ENCODE data around the gene KIF1A.

KIF1A gene

GRCh38 chr2:240796543-240797499 lies 23.2 kb downstream of the KIF1A start:
- Histone ChIP-seq H2AFZ (ENCODE audit: low read depth, low read length) (no peak overlapping the region), H3K4me3 (ENCODE audit: low read length) (no peak overlapping the region), H3K9me3 (ENCODE audit: low read length) (peaks cover 3% of the 10 kb centered on the region), H3K27me3 (ENCODE audit: insufficient read depth, low read length) (no peaks in the 10 kb centered on the region), H3K4me1 (ENCODE audit: insufficient read depth, low read length) (peaks cover 18% of the 10 kb centered on the region), H3K36me3 (ENCODE audit: insufficient read depth, low read length) (peaks cover 40% of the 10 kb centered on the region)

- H3K9me3 ChIP-seq (ENCODE audit: low read length), result no peaks in the 10 kb centered on the region
- H3K4me1 ChIP-seq (ENCODE audit: insufficient read depth, low read length), result peaks cover 21% of the 10 kb centered on the region
- no peak overlapping the region for H3K4me3 ChIP-seq (ENCODE audit: low read length)
- peaks cover 41% of the 10 kb centered on the region for H3K36me3 ChIP-seq (ENCODE audit: insufficient read depth, low read length)
- H2AFZ ChIP-seq (ENCODE audit: low read depth, low read length), result no peak overlapping the region
- H3K27me3 ChIP-seq (ENCODE audit: insufficient read depth, low read length), result no peaks in the 10 kb centered on the region
Measured at GRCh38 chr2:240795916-240796510, 24.0 kb downstream of the KIF1A start.

GRCh38 chr2:240795454-240795853 lies 24.6 kb downstream of the KIF1A start:
- Histone ChIP-seq H3K9me3 (ENCODE audit: low read length) (no peaks in the 10 kb centered on the region), H2AFZ (ENCODE audit: low read depth, low read length) (no peak overlapping the region), H3K4me3 (ENCODE audit: low read length) (no peak overlapping the region), H3K27me3 (ENCODE audit: insufficient read depth, low read length) (no peaks in the 10 kb centered on the region), H3K4me1 (ENCODE audit: insufficient read depth, low read length) (peaks cover 21% of the 10 kb centered on the region), H3K36me3 (ENCODE audit: insufficient read depth, low read length) (peaks cover 42% of the 10 kb centered on the region)

GRCh38 chr2:240794178-240794721 lies 25.8 kb downstream of the KIF1A start:
- Histone ChIP-seq H3K36me3 (ENCODE audit: insufficient read depth, low read length) (peaks cover 44% of the 10 kb centered on the region), H3K4me1 (ENCODE audit: insufficient read depth, low read length) (peaks cover 21% of the 10 kb centered on the region), H3K9me3 (ENCODE audit: low read length) (no peaks in the 10 kb centered on the region), H2AFZ (ENCODE audit: low read depth, low read length) (no peak overlapping the region), H3K27me3 (ENCODE audit: insufficient read depth, low read length) (no peaks in the 10 kb centered on the region), H3K4me3 (ENCODE audit: low read length) (no peak overlapping the region)

- peaks cover 49% of the 10 kb centered on the region for H3K36me3 ChIP-seq (ENCODE audit: insufficient read depth, low read length)
- H3K9me3 ChIP-seq (ENCODE audit: low read length), result no peaks in the 10 kb centered on the region
- H3K4me3 ChIP-seq (ENCODE audit: low read length), result no peak overlapping the region
- H2AFZ ChIP-seq (ENCODE audit: low read depth, low read length), result no peak overlapping the region
- no peaks in the 10 kb centered on the region for H3K27me3 ChIP-seq (ENCODE audit: insufficient read depth, low read length)
- peaks cover 21% of the 10 kb centered on the region for H3K4me1 ChIP-seq (ENCODE audit: insufficient read depth, low read length)
Measured at GRCh38 chr2:240793313-240794177, 26.5 kb downstream of the KIF1A start.

GRCh38 chr2:240792629-240793312 lies 27.2 kb downstream of the KIF1A start:
- H3K9me3 ChIP-seq (ENCODE audit: low read length), result no peaks in the 10 kb centered on the region
- no peaks in the 10 kb centered on the region for H3K27me3 ChIP-seq (ENCODE audit: insufficient read depth, low read length)
- no peak overlapping the region for H3K4me3 ChIP-seq (ENCODE audit: low read length)
- H3K36me3 ChIP-seq (ENCODE audit: insufficient read depth, low read length), result peaks cover 49% of the 10 kb centered on the region
- H2AFZ ChIP-seq (ENCODE audit: low read depth, low read length), result no peak overlapping the region
- H3K4me1 ChIP-seq (ENCODE audit: insufficient read depth, low read length), result peaks cover 21% of the 10 kb centered on the region

GRCh38 chr2:240791821-240792628 lies 28.0 kb downstream of the KIF1A start:
- Histone ChIP-seq H3K27me3 (ENCODE audit: insufficient read depth, low read length) (no peaks in the 10 kb centered on the region), H2AFZ (ENCODE audit: low read depth, low read length) (no peak overlapping the region), H3K36me3 (ENCODE audit: insufficient read depth, low read length) (peaks cover 49% of the 10 kb centered on the region), H3K4me3 (ENCODE audit: low read length) (no peak overlapping the region), H3K9me3 (ENCODE audit: low read length) (no peaks in the 10 kb centered on the region), H3K4me1 (ENCODE audit: insufficient read depth, low read length) (peaks cover 21% of the 10 kb centered on the region)

GRCh38 chr2:240791221-240791800 lies 28.7 kb downstream of the KIF1A start:
- Histone ChIP-seq H3K4me3 (ENCODE audit: low read length) (no peak overlapping the region), H3K27me3 (ENCODE audit: insufficient read depth, low read length) (no peaks in the 10 kb centered on the region), H3K4me1 (ENCODE audit: insufficient read depth, low read length) (peaks cover 21% of the 10 kb centered on the region), H2AFZ (ENCODE audit: low read depth, low read length) (no peak overlapping the region), H3K36me3 (ENCODE audit: insufficient read depth, low read length) (peaks cover 46% of the 10 kb centered on the region), H3K9me3 (ENCODE audit: low read length) (no peaks in the 10 kb centered on the region)

GRCh38 chr2:240790370-240791220 lies 29.4 kb downstream of the KIF1A start:
- peaks cover 21% of the 10 kb centered on the region for H3K4me1 ChIP-seq (ENCODE audit: insufficient read depth, low read length)
- no peaks in the 10 kb centered on the region for H3K9me3 ChIP-seq (ENCODE audit: low read length)
- H3K4me3 ChIP-seq (ENCODE audit: low read length), result no peak overlapping the region
- H3K36me3 ChIP-seq (ENCODE audit: insufficient read depth, low read length), result peaks cover 46% of the 10 kb centered on the region
- H3K27me3 ChIP-seq (ENCODE audit: insufficient read depth, low read length), result no peaks in the 10 kb centered on the region
- no peak overlapping the region for H2AFZ ChIP-seq (ENCODE audit: low read depth, low read length)

GRCh38 chr2:240789501-240790369 lies 30.3 kb downstream of the KIF1A start:
- H3K4me3 ChIP-seq (ENCODE audit: low read length), result no peak overlapping the region
- H3K27me3 ChIP-seq (ENCODE audit: insufficient read depth, low read length), result no peaks in the 10 kb centered on the region
- peaks cover 21% of the 10 kb centered on the region for H3K4me1 ChIP-seq (ENCODE audit: insufficient read depth, low read length)
- H3K36me3 ChIP-seq (ENCODE audit: insufficient read depth, low read length), result peaks cover 48% of the 10 kb centered on the region
- H2AFZ ChIP-seq (ENCODE audit: low read depth, low read length), result no peak overlapping the region
- H3K9me3 ChIP-seq (ENCODE audit: low read length), result no peaks in the 10 kb centered on the region

All from neuron (in vitro differentiated cells).